Measurements from ENCODE around the gene C11orf71.

Gene C11orf71, protein sequence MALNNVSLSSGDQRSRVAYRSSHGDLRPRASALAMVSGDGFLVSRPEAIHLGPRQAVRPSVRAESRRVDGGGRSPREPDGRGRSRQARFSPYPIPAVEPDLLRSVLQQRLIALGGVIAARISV

DNA sequence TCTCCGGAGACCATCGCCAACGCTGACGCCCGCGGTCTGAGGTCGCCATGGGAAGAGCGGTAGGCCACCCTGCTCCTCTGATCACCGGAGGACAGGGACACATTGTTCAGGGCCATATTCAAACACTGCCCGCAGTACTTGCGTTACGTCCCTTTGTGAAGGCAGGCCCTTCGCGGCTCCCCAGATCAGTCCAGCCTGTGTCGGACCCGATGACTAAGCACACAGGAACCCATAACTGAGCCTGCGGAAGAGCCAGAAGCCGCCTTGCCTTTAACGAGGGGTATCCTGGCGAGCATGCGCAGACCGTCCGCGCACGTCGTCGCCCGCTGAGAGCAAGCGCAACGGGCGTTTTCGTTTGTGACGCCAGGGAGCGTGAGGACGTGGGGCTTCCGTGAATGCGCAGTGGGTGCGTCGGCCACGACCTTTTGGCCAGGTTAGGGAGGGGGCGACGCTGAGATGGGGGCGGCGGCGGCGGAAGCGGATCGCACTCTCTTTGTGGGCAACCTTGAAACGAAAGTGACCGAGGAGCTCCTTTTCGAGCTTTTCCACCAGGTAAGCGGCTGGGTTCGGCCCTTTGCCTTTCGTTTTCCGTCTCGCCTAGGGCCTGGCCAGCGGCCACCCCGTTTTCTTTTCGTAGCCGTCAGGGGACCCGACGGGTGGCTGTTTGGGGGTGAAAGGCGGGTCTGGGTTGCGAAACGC is at the start of gene C11orf71, which contains the start of gene RBM7:
C11orf71 (minus strand) TSS at position 296 of the 699 bp plus-strand sequence; CDS start at position 116, 180 bp downstream.
RBM7 (plus strand) TSS at position 451 of the 699 bp plus-strand sequence; CDS start at position 457, 6 bp downstream.
- peak; percentile 97 for DNase-seq (ENCODE audit: low read depth)

DNA sequence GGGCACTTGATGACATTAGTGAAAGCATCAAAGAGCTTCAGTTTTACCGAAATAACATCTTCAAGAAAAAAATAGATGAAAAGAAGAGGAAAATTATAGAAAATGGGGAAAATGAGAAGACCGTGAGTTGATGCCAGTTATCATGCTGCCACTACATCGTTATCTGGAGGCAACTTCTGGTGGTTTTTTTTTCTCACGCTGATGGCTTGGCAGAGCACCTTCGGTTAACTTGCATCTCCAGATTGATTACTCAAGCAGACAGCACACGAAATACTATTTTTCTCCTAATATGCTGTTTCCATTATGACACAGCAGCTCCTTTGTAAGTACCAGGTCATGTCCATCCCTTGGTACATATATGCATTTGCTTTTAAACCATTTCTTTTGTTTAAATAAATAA is 49.5 kb upstream of the C11orf71 start:
- DNase-seq (ENCODE audit: low read depth): no peak

DNA sequence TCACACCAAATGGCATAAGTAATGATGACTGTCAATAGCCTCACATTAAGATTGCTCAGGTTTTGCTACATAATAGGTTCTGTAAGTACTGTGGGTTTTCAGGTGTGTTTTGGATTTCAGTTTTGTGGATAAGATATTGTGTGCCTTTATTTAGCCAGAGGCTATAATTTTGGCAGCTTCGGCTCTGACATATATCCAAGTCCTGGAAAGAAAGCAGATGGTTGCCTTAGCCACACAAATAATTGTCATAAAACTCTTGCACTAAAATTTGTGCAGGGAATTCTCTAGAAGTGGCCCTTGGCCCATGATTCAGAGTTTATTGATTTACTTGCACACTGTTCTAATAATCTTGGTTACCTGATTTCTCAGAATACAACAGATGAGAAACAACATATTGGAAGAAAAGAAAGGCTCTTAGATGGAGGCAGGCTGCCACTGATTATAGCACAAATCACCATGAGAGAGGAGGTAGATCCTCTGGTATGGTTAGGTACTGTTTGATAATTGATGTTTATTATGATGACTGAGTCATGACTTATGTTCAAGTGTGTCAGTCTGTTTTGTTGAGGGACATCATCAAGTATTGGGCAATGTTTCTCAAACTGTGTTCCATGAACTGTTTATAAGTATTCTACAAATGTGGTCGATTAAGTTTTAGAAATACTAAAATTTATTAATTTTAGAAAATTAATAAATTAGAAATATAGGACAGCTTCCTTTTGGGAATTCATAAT is 48.6 kb upstream of the C11orf71 start:
- DNase-seq (ENCODE audit: low read depth): no peak

DNA sequence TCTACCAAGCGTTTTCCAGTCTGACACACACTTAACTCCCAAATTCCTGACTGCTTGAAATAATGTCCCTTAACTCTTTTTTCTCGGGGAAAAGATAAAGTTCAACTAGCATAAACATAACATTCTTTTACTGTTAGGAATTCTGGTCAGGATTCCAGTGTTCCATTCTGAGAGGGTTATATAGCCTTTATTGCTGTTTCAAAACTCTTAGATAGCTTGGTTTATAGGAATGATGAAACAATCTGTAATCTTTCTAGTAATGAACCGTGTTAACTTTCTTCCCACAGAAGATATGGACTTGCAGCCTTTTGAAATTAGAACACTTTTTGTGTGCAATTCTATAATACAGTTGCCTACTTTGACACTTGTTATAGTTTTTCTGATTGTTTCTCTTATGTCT is 47.6 kb upstream of the C11orf71 start:
- DNase-seq (ENCODE audit: low read depth): no peak

DNA sequence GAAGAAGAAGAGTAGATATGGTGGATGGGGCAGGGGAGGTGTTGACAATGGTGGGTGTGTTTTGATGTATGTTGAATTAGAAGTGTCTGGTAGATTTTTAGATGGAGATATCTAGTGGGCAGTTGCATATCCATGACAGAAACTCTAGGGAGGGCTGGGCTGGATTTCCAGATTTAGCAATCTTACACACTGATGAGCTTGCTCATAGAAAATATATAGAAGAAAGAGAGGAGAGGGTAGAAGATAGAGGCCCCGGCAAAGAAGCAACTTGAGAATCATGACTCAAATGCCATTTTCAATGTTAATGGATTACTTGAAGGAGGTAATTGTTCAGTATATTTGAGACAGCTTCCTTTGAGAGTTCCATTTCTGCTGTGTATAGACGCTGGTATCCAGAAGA is 47.1 kb upstream of the C11orf71 start:
- DNase-seq (ENCODE audit: low read depth): no peak

DNA sequence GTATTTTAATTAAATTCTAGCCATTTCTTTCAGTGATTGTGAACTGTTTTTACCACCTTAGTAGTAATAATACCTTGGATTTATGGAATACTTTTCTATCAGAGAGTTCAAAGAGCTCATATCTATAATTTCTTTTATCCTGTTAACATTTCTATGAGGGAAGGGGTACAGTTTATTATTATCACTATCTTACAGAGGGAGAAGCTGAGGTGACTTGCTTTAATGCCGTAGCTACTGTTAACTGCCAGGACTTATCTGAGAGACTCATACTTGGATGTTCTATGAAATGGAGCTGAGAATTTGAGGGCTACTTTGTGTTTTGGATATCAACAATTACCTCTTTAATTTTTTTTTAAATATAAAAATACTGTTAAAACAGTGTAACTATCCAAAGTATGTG is 42.2 kb upstream of the C11orf71 start:
- DNase-seq (ENCODE audit: low read depth): no peak

DNA sequence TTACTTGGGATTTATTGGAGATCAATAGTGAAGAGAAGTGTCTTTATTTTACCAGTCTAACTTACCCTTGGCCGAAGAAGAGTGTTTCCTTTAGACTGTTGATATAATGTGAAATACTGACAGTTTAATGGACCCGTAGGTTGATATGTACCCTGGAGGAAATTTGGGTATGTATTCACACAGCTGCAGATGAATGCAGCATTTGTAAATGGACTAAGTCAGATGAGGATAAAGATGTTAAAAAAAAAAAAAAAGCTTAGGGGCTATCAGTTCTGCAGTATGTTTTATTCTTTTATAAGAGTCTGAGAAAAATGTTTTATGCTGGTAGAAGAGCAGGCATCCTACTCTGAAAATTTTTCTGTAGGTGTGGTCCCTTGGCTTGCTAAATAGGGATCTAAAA is 41.6 kb upstream of the C11orf71 start:
- DNase-seq (ENCODE audit: low read depth): no peak

DNA sequence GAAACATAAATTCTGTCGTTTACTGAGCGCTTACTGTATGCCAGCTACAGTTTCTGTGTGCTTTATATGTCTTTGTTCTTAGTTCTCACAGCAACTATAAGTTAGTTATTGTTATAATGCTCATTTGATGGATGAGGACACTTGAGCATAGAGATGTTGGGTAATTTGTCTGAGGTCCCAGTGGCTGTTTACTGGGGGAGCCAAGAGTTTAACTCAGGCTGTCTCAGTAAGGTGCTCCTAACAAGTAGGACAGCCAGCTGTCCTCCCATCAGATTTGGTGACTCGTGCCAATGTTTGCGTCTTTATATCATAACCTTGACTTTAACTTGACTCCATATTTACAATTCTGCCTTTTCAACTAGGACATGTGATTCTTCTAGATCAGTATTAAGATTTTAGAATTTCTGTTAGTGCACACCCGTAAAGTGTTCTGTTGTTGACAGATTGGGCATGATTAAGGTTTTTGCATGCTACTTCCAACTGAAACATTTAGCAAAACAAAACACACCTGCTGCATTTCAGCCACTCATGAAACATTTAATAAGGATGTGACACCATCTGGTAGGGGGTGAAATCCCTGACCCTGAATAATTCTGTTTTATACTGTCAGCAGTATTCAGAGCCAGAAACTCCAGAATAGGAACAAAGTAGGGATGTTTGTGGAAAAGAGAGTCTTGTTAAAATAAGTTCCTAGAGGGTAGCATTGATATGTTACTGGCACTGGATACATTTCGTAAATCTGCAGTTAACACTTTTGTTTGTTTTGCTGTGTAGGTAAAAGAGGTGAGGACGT is 40.9 kb upstream of the C11orf71 start:
- no peak for DNase-seq (ENCODE audit: low read depth)

DNA sequence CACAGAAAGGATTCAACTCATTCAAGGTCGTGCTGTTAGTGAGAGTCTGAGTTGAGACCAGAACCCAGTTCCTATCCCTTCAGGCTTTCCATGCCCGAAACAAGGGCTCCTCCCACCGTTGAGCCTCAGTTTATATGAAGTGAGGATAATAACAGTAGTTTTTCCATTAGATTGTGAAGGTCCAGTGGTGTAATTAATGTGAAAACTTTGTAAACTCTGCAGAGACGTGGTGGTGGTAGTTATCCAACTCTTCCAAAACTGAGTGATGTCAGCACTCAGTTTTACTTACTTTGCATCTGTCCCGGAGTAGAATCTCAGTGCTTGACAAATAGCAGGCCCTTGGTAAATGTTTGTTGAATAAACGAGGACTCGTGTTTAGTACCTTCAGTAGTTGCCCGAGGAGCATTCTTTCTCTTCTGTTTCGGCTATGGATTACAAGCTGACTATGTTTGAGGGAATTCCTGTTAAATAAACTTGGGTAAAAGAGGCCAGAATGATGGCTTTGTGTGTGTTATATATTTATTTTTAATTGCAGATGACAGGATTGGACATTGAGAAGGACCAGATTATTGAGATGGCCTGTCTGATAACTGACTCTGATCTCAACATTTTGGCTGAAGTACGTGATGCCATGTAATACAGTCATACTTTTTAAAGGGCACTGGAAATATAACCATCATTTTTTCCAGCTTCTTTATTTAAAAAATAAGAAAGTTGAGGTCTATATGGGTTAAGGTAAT is 40.0 kb upstream of the C11orf71 start:
- DNase-seq (ENCODE audit: low read depth): no peak

DNA sequence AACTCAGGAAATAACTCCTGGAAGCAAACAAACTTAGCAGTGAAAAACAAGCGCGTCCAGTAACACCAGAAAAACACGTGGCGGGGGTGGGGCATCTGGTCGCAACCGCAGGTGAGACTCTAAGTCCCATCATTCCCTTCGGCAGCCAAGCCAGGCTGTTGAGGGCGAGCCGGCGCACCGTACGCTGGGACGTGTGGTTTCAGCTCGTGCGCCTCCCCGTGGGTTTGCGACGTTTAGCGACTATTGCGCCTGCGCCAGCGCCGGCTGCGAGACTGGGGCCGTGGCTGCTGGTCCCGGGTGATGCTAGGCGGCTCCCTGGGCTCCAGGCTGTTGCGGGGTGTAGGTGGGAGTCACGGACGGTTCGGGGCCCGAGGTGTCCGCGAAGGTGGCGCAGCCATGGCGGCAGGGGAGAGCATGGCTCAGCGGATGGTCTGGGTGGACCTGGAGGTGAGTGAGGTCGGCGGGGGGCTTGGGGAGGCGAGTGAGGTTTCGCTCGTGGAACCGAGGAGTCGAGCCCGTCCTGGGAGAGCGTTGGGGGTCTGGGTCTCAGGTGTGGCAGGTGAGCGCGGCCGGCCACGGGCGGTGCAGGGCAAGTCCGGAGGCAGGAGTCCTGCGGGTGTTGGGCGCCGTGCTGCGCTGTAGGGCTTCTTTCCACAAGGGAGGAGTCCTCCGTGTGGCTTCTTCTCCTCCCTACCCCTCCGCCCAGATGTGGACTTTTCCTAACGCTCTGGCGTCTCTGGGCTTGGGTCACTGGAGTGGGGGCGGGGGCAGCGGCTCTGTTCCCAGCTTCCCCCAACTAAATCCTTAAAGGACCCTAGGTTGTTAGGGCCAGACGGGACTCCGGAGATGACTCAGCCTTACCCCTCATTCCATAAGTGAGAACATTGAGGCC is 39.2 kb upstream of the C11orf71 start, which contains the start of gene REXO2:
REXO2 (plus strand) TSS at position 239 of the 892 bp plus-strand sequence; CDS start at position 301, 62 bp downstream.
- peak; percentile 90 for DNase-seq (ENCODE audit: low read depth)

DNA sequence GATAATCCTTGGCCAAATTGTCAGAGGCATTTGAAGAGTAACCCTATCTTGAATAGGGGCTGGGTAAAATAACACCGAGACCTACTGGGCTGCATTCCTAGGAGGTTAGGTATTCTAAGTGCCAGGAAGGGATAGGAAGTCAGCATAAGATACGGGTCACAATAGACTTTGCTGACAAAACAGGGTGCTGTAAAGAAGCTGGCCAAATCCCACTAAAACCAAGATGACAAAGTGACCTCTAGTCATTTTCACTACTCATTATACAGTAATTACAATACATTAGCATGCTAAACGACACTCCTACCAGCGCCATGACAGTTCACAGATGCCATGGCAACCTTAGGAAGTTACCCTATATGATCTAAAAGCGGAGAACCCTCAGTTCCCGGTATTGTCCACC is 38.0 kb upstream of the C11orf71 start:
- DNase-seq (ENCODE audit: low read depth): no peak

DNA sequence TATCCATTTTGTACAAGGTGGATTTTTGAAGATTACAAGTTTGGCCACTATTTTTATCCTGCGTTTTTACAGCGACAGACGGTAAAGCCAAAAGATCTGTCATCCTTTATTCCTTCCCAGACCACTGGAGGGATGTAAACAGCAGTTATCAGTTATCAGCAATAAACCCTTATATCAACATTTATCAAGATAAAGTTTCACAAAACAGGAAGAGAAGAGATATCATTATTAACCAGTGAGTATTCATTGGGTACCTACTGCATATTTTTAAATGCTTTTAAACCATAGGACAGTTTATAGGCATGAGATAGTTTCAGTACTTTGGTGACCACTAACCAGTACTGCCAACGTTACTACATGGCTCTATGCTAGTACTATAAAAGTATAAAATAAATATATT is 33.1 kb upstream of the C11orf71 start:
- DNase-seq (ENCODE audit: low read depth): no peak

DNA sequence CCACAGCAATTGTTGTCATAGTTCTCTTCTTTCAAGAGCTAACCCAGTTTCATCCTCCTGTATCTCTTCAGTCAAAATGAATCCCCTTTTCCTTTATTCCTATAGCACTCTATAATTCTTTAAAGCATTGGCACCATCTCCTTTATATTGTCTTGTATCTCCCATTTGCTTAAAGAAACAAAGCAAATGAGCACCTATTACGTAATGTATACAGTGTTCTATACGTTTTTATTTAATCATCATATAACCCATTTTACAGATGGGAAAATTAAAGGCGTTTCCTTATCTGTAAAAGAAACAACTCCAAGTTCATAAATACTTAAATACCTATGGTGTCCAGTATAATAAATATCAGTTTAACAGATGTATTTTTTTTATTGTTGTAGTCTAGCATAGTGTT is 32.6 kb upstream of the C11orf71 start:
- DNase-seq (ENCODE audit: low read depth): no peak

DNA sequence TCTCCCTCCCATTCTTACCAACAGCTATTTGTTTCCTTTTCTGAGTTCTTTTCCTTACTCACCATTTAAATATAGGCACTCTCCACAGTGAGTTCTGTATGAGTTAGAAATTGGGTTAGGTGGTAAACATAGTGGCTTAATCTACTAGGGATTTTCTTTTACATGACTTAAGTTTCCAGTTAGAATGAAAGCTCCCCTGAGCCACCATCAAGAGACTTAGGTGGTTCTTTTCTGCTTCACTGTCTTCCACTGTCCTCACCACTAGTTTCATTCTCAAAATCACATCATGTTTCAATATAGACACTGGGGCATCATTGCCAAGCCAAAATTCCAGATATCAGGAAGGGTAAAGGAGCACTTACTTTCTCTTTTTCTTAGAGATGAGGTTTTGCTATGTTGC is 30.0 kb upstream of the C11orf71 start:
- no peak for DNase-seq (ENCODE audit: low read depth)

DNA sequence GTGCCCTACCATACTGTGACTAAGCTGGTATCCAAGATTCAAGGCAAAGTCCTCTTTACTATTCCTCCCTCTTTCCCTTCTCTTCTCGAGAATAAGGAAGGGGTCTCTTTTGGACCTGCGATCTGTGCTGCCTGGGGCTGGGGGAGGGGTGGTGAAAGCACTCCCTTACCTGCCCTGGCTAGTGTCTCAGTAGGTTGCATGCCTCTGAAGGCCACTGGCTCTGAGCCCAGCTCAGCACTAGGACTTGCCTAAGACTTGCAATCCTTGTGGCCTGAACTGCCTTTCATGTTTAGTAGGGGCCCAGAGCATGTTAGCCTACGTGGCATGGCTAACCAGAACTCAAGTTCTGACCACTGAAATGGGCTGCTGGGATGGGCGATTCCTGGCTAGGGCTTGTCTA is 26.0 kb upstream of the C11orf71 start:
- no peak for DNase-seq (ENCODE audit: low read depth)

DNA sequence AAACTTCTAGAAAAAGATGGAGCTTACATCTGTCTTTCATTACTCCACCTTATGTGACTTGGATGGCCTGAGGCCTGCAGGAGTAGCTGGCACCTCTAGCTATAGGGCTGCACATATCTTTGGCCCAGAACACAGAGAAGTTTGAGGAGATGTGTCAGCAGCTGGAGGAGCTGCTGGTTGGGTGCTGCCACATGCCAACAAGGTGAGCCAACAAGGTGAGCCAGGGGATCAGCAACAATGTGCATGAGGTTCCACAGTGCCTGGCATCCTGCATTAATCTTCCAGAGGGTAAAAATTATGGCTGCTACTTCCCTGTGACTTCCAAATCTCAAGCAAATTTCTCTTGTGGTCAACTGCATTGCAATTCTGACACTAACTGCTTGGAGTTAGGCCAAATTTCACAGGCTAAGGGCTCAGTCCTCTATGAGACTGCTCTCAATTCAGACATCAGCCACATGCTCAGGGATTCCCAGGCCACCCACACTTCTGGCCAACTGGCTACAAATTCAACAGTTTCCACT is 16.2 kb upstream of the C11orf71 start:
- DNase-seq (ENCODE audit: low read depth): no peak

DNA sequence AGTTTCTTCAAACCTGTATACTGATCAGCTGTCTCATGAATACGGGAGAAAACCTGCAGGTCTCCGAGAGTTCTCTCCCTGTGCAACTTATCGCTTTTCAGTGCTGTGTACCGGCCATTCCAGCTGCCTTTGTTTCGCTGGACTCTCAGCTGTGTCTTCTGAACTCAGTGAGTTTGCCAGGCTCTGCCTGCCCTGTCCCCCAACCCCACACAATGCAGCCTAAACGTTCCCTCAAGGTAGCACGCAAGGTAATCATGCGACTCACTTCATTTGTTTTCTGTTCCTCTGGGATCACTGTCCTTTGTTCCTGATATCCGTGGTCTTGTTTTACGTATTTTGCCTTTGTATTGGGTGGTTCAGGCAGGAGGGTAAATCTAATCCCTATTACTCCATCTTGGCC is 13.6 kb upstream of the C11orf71 start:
- no peak for DNase-seq (ENCODE audit: low read depth)

DNA sequence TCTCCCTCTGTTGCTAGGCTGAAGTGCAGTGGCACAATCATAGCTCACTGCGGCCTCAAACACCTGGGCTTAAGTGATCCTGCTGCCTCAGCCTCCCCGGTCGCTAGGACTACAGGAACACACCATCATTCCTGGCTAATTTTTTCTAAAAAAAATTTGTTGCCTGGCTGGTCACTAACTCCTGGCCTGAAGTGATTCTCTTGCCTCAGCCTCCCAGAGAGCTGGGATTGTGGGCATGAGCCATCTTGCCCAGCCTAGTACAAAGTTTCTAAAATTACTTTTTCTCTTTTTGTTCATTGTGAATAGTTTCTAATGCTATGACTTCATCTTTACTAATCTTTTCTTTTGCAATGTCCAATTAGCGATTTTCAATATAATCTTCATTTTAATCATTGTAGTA is 12.6 kb upstream of the C11orf71 start:
- DNase-seq (ENCODE audit: low read depth): no peak

DNA sequence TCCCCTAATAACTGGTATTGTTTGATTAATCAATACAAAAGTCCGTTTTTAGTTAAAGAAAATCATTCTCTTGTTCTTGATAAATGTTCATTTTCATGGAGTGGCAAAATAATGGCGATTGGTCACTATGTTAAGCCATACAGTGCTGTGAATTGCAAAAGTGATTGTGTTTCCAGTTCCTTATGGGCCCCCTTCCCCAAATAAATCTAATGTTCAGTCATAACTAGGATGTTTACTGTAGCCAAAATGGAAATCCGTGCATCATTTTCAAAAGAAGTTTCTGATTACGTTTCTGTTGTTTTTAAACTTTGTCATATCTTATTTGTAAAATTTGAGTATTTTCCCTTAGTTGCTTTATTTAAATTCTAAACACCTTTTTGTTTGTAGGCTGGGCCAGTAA is 1.0 kb upstream of the C11orf71 start:
- no peak for DNase-seq (ENCODE audit: low read depth)

DNA sequence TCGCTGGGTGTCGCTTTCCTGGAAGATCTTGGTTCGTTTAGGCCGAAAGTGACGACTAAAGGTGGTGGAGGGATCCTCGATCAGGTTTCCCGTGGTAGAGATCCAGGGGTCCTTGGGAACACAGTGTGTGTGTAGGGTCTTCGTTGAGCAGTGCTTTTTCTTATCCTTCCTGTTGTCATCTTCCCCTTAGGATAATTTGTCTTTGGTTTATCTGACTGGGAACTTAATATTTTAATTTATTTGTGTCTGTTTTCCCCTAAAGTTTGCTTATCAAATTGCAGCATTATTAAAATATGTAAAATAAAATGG is 558 bp upstream of the C11orf71 start:
- no peak for DNase-seq (ENCODE audit: low read depth)
